IPS DF 19.7 (cell line): ENCODE results near the gene GOLGA6L26.
"Not testable (repeated sequence)": the region's sequence is repeated elsewhere in the genome, so short reads cannot be mapped to it uniquely, and the experiment has no call there.

Experiments
- DNase-seq: peaks from one replicate; pipeline ENCODE4 v3.0.0-alpha.2; 2013; ENCODE audit warnings: low read depth, low spot score

GOLGA6L26 gene

GRCh38 chr15:23334096-23334495 lies at the start of gene GOLGA6L26:
TSS of gene GOLGA6L26 (minus strand) at chr15:23334196. CDS start at chr15:23334135, 61 bp downstream.
- not testable (repeated sequence) for DNase-seq

GRCh38 chr15:23381192-23381591 lies 47.2 kb upstream of the GOLGA6L26 start:
- not testable (repeated sequence) for DNase-seq

- DNase-seq: not testable (repeated sequence)
Measured at GRCh38 chr15:23380700-23381099, 46.7 kb upstream of the GOLGA6L26 start.

GRCh38 chr15:23378946-23379345 lies 45.0 kb upstream of the GOLGA6L26 start:
- DNase-seq: not testable (repeated sequence)

- DNase-seq: not testable (repeated sequence)
Measured at GRCh38 chr15:23374226-23374625, 40.2 kb upstream of the GOLGA6L26 start.

GRCh38 chr15:23372891-23373600 lies 39.0 kb upstream of the GOLGA6L26 start:
- not testable (repeated sequence) for DNase-seq

GRCh38 chr15:23372284-23372683 lies 38.3 kb upstream of the GOLGA6L26 start:
- no peak for DNase-seq

- DNase-seq: not testable (repeated sequence)
Measured at GRCh38 chr15:23371868-23372267, 37.9 kb upstream of the GOLGA6L26 start.

- not testable (repeated sequence) for DNase-seq
Measured at GRCh38 chr15:23371134-23371533, 37.1 kb upstream of the GOLGA6L26 start.

GRCh38 chr15:23370578-23370977 lies 36.6 kb upstream of the GOLGA6L26 start:
- DNase-seq: no peak

GRCh38 chr15:23364261-23364660 lies 30.3 kb upstream of the GOLGA6L26 start:
- DNase-seq: not testable (repeated sequence)

- DNase-seq: not testable (repeated sequence)
Measured at GRCh38 chr15:23362622-23363021, 28.6 kb upstream of the GOLGA6L26 start.

GRCh38 chr15:23354448-23354847 lies 20.5 kb upstream of the GOLGA6L26 start, which contains the start of gene GOLGA8S:
TSS of gene GOLGA8S (plus strand) at chr15:23354748. CDS start at chr15:23354810, 62 bp downstream.
- not testable (repeated sequence) for DNase-seq

GRCh38 chr15:23311233-23311632 lies 22.8 kb downstream of the GOLGA6L26 start:
- not testable (repeated sequence) for DNase-seq

GRCh38 chr15:23305921-23306320 lies 28.1 kb downstream of the GOLGA6L26 start:
- DNase-seq: not testable (repeated sequence)

- DNase-seq: not testable (repeated sequence)
Measured at GRCh38 chr15:23304805-23305204, 29.2 kb downstream of the GOLGA6L26 start.

GRCh38 chr15:23304267-23304666 lies 29.7 kb downstream of the GOLGA6L26 start:
- not testable (repeated sequence) for DNase-seq

GRCh38 chr15:23303654-23304053 lies 30.3 kb downstream of the GOLGA6L26 start:
- DNase-seq: not testable (repeated sequence)

GRCh38 chr15:23303246-23303645 lies 30.8 kb downstream of the GOLGA6L26 start:
- DNase-seq: not testable (repeated sequence)
